HG02870 (cell line): ENCODE data around the gene SH3PXD2B.

Experiments used
- ATAC-seq: cut with Tn5 transposase; IDR thresholded peaks from one replicate; pipeline ENCODE4 v1.9.1; 2021; ENCODE audit warnings: mild to moderate bottlenecking, moderate library complexity; ENCODE audit not compliant: unreplicated experiment

SH3PXD2B gene

DNA sequence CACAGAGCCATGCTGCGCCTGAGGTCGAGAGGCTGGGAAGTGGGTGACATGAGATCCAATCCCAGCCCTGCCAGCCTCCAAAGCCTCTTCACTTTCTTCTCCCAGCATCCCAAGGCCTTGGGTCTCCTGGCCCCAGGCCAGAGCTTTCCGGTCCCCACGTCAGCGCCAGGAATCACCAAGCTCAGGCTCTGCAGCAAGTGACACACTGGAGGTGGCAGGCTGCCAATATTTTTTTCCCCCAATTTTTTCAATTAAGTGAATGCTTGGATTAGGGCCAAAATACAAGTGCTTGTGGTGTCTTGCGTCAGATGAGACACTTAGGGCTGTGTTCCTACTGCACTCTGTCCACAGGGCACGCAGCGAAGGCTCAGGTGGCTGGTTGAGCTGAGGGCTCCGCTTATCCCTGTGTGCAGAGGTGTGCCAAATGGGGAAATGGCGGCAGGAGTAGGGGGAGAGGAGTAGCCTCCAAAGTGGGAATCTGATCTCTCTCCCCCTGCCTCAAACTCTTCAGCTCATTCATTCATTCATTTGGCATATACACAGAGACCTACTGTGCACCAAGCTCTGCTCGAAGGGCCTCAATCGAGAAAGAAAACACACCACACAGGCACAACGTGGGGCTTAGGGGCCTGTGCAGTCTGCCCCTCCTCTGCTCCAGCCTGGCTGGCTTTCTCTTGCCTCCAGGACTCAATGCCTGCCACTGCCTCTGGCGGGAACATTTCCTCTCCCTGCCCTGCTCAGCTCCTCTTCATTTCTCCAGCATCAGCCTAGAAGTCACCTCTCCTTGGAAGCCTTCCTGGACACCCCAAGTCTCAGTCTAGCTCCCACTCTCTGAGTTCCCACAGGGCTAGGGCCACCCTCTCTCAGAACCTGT, 16.6 kb downstream of the SH3PXD2B start:
- no peak for ATAC-seq

DNA sequence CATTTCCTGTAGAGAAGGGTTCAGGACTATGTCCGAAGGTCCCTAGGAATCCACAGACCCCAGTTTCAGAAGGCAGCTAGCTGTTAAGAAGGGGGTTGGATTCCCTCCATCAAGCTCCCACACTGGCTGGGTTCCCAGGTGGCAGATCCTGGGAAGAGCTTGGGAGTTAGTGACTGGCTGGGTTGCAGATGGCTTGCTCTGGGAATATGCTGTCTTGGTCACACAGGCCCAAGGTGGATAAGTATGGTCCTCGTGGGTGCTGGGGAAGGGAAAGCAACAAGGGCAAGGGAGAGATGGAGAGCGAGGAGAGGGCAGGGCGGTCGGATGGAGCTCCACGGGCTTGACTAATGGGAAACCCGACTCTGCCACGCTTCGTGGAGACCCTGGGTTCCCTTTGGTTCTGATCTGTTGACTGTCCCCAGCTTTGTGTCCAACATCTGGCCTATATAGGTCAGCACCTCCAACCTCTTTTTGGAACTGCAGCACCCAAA, 17.4 kb downstream of the SH3PXD2B start:
- no peak for ATAC-seq

DNA sequence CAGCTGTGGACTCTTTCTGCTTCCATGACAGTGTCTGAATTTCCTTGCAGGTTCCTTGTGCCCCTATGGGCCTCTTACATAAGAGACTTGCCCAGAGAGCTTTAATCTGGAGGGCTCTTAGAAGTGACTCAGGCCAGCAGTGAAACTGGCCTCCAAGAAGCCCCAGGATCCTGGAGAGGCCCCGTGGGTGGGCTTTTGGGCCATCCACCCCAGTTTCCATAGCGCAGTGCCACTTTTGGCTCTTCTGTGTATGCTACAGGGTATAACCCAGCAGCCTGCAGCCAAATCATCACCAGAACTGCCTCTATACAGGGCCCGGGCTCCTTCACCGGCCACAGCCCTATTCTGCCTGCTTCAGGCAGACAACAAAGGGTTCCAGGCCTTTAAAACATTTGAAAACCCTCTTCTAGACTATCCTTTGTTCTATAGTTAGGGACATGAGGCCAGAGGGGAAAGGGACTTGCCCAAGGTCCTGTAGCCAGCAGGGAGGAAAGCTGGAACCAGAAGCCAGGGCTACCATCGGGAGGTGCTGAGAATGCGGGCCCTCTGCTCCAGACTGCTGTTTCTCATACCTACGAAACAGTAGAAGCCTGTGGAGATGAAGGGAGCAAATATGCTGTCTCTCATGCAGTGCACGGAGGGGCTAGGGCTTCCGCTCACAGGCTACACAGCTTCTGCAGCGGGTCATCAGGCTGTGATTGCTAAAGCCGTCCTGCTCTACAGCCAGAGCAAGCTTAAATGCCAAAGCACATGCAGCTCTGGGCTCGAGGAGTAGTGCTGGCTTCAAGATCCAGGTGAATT, 18.0 kb downstream of the SH3PXD2B start:
- ATAC-seq, result no peak

DNA sequence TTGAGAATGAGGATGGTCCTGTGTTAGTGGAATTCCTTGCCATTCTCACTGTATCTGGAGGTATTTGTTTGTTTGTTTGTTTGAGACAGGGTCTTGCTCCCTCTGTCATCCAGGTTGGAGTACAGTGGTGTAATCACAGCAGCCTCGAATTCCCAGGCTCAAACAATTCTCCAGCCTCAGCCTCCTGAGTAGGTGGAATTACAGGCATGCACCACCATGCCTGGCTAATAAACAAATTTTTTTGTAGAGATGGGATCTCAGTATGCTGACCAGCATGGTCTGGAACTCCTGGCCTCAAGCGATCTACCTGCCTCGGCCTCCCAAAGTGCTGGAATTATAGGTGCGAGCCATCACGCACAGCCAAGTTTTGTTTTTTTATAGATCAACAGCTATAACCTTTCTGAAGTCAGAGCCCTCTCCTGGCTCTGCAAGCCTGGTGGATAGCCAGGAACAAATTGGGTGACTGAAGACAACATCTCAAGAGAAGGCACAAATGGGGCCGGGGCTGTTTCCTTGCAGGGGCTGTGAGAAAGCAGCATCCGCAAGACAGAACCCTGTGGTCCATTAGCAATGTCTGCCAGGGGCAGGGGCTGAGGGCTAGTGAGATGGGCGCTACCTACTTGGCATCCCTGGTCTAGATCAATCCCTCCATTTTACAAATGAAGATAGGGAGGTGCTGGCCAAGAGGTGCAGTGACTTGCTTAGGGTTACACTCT, 18.8 kb downstream of the SH3PXD2B start:
- ATAC-seq, result no peak

DNA sequence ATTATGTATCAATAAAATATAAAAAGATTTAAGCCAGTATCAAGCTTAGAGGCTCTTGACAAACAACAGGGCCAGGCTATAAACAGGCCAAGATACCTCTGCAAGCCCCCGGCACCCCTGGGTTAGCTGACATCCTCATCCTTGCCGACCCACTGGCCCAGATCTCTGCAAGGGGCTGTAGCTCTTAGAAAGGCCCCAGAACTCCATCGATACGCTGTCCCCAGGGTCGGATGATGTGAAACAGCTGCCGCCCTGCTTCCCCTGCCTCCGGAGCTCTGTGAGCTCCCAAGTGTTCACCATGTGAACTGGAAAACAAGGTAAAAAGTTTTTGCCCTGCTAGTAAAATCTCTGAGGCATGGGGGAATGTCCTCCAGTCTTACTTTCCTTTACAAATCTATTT, 20.1 kb downstream of the SH3PXD2B start:
- no peak for ATAC-seq

DNA sequence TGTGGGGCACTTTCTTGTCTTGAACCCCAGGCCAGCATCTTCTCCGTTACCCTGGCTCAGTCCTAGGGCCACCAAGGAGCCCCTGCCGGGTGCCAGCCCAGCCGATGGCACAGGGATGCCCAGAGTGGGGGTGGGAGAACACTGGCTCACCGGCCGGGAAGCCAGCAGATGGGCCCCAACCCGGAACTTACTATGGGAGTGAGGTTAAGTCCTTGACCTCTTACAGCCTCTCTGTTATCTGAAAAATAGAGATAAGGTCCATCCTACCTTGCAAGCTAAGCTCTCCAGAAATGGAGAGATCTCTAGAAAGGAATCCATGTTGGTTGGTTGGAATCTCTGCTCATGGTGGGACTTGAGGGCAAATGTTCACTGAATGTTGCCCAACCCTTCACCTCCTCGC, 20.8 kb downstream of the SH3PXD2B start:
- ATAC-seq, result no peak

DNA sequence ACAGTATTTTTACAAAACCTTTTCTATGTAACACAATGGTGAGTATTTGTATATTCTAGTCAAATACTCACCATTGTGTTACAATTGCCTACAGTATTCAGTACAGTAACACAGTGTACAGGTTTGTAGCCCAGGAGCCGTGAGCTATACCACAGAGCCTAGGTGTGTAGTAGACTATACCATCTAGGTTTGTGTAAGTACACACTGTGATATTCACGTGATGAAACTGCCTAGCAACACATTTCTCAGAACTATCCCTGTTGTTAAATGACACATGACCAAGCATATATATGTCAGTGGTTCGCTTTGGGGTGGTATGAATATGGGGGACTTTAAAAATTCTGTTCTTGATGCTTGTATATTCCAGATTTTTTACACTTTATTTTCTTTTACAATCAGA, 21.3 kb downstream of the SH3PXD2B start:
- no peak for ATAC-seq

DNA sequence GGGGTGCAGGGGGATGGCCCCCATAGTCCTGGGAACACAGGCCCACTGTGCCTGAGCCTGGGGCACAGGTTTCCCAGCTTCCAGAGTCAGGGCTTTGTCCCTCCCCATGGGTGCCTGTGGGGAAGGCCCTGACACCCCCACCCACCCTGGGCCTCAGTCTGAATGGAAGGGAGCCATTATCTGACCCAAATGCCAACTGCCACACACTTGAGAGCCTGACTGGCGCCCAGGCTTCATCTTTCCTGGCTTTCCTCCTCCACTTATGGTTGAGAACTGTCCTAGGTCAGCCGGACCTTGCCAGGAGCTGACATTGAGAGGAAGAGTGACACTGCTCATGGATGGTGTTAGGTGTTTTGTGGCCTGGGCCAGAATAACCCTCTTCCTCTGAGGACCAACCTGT, 24.0 kb downstream of the SH3PXD2B start:
- no peak for ATAC-seq

DNA sequence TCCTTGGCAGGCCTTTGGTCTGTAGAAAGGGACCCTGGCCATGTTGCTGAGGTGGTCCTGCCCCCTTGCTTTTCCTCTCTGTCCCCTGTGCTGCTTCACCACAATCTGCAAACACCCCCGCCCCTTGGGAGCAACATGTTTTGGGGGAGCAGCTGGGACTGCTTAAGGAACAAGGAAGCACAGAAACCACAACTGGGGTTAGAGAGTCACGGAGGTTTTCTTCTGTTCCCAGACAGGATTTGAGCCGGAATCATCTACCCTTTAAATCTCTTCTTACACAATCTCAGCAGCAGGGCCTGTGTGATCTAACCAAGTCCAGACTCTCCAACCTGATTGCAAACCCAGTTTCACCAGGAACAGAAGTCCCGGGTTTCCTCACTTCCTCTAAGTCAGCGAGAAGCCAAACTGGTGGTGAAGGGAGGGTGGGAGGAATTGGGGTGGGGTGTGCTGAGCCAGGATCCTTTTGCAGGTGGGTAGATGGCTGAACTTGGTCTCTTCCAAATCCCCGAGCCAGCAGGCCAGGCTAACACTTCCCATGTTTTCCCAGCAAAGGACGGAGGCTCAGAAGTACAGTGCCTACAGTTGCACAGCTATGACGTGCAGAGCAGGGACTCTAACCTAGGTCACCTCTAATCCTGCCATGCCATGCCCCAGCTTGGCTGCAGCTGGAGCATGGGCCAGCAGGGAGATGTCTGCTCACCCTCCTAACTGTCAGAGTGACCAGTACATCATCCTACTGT, 25.0 kb downstream of the SH3PXD2B start:
- no peak for ATAC-seq

DNA sequence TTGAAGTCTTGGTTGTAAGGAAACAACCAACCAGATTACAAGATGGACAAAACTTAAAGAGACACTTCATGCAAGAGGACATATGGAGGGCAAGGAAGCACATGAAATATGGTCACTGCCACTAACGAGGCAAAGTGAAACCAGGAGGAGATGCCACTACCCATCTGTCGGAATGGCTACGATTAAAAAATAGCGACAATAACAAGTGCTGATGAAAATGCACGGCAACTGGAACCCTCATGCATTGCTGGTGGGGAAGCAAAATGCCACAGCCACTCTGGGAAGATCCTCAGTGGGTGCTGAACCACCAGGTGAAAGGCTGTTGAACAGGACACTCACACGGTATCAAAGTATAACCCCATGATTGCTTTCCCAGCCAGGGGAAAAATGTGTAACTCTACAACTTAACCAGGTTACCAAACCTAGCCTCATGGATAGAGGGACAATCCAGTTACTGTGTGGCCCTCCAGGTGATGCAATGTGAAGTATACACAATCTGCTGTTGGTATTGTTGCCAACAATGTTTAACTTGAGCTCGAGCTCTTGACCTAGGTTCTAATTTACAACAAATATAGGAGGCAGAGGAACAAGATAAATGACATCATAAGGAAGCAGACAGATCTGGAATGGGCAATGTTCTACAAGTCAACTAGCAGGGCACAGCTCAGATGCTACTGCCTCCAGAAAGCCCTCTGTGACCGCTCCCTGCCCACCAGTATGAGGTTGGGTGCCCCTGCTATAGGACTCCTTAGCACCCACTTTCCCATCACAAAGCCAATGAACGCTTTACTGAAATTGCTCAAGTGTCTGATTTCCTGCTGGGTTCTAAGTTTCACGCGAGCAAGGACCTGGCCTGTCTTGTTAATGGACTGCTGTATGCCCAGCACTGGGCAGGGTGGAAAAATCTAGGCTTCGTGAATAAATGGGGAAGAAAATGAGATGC, 25.8 kb downstream of the SH3PXD2B start:
- no peak for ATAC-seq

DNA sequence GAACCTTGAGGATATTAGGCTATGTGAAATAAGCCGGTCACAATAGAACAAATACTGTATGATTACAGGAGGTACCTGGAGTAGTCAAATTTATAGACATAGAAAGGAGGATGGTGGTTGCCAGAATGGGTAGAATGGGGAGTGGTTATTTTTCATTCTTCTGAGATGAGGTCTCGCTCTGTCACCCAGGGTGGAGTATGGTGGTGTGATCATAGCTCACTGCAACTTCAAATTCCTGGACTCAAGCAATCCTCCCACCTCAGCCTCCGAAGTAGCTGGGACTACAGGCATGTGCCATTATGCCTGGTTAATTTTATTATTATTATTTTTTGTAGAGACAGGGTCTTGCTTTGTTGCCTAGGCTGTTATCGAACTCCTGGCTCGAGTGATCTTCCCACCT, 27.1 kb downstream of the SH3PXD2B start:
- no peak for ATAC-seq

DNA sequence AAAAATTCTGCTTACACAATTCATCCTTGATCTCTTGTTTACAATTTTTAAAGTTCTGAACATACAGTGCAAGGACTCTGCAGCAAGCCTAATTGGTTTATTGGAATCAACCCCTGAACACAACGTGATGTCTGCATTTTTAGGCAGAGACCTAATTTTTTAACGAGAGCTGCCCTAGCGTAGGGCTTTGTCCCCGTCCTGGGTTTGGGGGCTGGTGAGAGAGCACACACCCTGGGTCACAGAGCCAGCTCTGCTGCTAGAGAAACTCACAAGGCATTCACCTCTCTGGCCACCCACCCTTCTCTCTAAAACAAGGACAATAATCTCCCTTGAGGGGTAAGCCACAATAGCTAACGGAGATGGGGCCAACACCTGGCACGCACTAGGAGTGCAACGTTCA, 28.2 kb downstream of the SH3PXD2B start:
- no peak for ATAC-seq

DNA sequence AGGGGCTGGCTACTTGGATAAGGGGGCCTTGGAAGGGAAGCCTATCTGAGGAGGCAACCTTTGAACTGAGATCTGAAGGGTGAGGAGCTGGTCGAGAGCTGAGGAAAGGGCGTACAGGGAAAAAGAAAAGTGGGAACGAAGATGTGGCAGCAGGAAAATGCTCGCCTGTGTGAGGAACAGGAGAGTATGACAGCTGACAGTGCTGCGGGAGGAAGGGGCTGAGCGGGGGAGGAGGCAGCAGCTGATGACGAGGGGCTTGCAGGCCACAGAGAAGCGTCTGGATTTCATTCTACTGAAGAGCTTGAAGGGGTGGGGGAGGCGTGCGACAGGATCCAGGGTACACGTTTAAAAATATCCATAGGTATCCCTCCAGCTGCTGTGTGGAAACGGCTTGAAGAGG, 28.9 kb downstream of the SH3PXD2B start:
- ATAC-seq, result no peak

DNA sequence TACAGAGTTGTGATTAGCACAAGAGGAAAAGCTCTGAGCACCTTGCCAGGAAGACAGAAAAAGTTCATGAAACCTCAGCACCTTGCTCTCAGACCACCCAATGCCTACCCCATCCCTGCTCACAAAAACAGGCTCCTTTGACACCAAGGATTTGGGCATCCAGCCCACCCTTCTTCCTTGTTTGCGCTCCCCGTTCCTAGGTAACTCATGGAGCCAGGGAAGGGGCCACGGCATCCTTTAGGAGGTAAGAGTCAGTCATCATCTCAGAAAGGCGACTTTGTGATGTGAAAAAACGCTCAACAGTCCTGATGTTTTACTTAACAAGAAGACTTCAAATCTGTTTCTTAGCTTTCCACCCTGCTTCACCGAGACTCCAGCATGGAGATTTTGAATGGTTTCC, 29.5 kb downstream of the SH3PXD2B start:
- no peak for ATAC-seq

DNA sequence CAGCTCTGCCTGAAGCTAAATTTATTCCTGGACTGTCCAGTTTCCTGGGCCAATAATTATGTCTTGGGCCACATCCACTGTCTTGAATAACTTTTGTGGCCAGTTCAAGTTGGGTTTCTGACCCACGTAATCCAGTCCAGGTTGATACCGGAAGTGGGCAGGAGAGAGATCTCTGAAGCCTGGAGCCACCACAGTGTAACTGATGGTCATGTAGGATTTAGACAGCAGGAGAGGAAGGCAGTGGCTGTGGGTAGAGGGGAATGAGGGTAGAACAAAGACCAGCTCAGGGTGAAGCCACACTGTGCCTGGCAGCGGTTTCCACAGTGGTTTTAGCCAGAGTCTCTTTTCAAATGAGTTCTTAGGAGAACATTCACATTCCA, 30.2 kb downstream of the SH3PXD2B start:
- no peak for ATAC-seq

DNA sequence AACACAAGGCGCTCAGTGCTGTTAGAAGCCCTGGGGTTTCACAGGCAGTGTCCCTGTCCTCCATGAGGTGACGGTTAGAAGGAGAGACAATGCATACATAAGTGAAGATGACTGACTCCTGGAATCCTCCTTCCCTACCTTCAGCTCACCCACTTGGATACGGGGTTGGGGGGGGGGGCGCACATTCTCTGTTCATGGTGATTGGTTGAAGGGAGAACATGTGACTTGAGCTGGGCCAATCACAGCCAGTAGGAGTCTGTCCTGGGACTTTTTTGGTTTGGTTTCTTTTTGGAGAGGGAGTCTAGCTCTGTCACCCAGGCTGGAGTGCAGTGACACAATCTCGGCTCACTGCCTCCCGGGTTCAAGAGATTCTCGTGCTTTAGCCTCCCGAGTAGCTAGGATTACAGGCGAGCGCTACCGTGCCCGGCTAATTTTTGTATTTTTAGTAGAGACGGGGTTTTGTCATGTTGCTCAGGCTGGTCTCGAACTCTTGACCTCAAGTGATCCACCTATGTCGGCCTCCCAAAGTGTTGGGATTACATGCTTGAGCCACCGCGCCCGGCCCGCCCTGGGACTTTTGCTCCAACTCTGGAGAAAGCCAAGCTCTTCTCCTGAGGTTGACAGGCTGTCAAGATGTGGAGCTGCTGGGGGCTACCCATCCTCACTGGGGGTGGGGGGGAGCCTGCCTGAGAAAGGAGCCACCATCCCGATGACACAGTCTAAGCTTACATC, 30.8 kb downstream of the SH3PXD2B start:
- ATAC-seq, result no peak

DNA sequence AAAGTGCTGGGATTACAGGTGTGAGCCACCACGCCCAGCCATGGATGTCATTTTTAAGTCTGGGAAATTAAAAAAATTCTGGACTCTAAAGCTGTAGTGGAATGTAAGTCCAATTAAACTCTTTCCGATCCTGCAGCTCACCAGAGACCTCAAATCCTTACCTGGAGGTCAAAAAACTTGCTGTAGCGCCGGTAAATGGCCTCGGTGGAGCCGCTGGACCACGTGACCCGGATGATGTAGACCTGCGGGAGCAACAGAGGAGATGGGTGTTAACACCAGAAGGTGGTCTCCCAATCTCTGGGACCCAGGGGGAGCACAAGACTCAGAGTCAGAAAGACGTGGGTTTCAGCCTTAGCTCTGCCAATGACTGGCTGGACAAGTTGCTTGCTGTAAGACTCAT, 32.1 kb downstream of the SH3PXD2B start:
- ATAC-seq, result no peak

DNA sequence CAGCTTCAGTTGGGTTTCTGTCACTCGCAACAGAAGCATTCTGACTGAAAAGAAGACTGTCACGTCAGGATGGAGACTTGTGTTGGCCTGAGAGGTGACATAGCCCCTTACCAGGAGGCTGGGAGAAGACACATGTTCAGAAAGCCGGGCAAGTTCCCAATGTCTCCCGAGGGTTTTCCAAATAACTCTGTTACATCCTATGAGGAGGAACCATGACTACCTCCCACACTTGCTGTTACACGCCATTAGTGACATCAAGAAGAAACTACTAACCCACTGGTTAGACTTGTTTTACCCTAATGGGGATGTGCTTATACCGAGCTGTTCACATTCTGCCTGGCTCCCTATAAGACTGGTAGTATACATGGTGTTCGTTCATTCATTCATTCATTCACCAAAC, 33.3 kb downstream of the SH3PXD2B start:
- ATAC-seq, result no peak
